Common myeloid progenitor, CD34-positive (primary cell): ENCODE data around the gene QRFP.
A peak's percentile ranks its signal among the peaks of the same experiment; 100 is the strongest.

ENCODE experiments used
- CTCF ChIA-PET: fragments of 350-600 bp; sonication (Branson Sonifier 250); formaldehyde crosslinking; loops from one replicate; lab custom pipeline; 2021; ENCODE audit warnings: antibody characterized with exemption; lab: Charles Lee
- POLR2A ChIA-PET: fragments of 350-600 bp; sonication (Branson Sonifier 250); formaldehyde crosslinking; loops from one replicate; lab custom pipeline; 2021; ENCODE audit warnings: antibody characterized with exemption; lab: Charles Lee
- DNase-seq, 3 donors: peaks; one replicate each; pipeline versions ENCODE4 v3.0.0 to v3.0.0-alpha.2; 2013
- H3K27ac ChIP-seq, 2 experiments: 1 replicate in 1 of 2; 2 replicates in 1 of 2; pipeline ENCODE4 v1.7.0; 2013; ENCODE audit warnings: inconsistent platforms in 2 of 2, low read length in 2 of 2, mild to moderate bottlenecking in 2 of 2, low read depth in 1 of 2, moderate library complexity in 1 of 2; ENCODE audit not compliant: severe bottlenecking in 2 of 2, insufficient read depth in 1 of 2, poor library complexity in 1 of 2
- H3K27me3 ChIP-seq, 5 experiments: replicated peaks in 2 of 5; 1 replicate in 3 of 5; 2 replicates in 2 of 5; pipeline versions ENCODE4 v1.6.1 to v1.7.0; 2013; ENCODE audit warnings: low read length in 4 of 5, mild to moderate bottlenecking in 2 of 5, moderate library complexity in 2 of 5, inconsistent platforms in 1 of 5; ENCODE audit not compliant: insufficient read depth in 5 of 5, control insufficient read depth in 4 of 5
- H3K36me3 ChIP-seq, 4 experiments: 1 replicate in 2 of 4; 2 replicates in 2 of 4; pipeline versions ENCODE4 v1.6.1 to v1.7.0; 2013; ENCODE audit warnings: low read length in 3 of 4, control low read depth in 1 of 4, mild to moderate bottlenecking in 1 of 4; ENCODE audit not compliant: control insufficient read depth in 4 of 4, insufficient read depth in 4 of 4
- H3K4me1 ChIP-seq, 4 experiments: 1 replicate in 3 of 4; 2 replicates in 1 of 4; pipeline versions ENCODE4 v1.6.1 to v1.7.1; 2013; ENCODE audit warnings: low read length in 3 of 4, mild to moderate bottlenecking in 3 of 4, control low read depth in 1 of 4, inconsistent platforms in 1 of 4, moderate library complexity in 1 of 4; ENCODE audit not compliant: control insufficient read depth in 4 of 4, insufficient read depth in 4 of 4; ENCODE audit errors: control extremely low read depth in 1 of 4
- H3K4me3 ChIP-seq, 7 experiments: 1 replicate in 4 of 7; 2 replicates in 3 of 7; pipeline versions ENCODE4 v1.5.1 to v1.7.0; 2013; ENCODE audit warnings: mild to moderate bottlenecking in 7 of 7, low read length in 6 of 7, moderate library complexity in 6 of 7, inconsistent platforms in 2 of 7, low read depth in 2 of 7, control low read depth in 1 of 7; ENCODE audit not compliant: insufficient read depth in 4 of 7, control insufficient read depth in 1 of 7; ENCODE audit errors: extremely low read depth in 1 of 7
- H3K9me3 ChIP-seq, 5 experiments: 1 replicate in 4 of 5; 2 replicates in 1 of 5; pipeline versions ENCODE4 v1.6.1 to v1.7.1; 2013; ENCODE audit warnings: low read length in 4 of 5, mild to moderate bottlenecking in 2 of 5, inconsistent platforms in 1 of 5, low read depth in 1 of 5, moderate library complexity in 1 of 5; ENCODE audit not compliant: control insufficient read depth in 4 of 5, insufficient read depth in 2 of 5; ENCODE audit errors: control extremely low read depth in 1 of 5
- WGBS: methylation state at CpG from one replicate; pipeline ENCODE4 v1.1.5; 2013; ENCODE audit not compliant: insufficient coverage; 5-methylcytosine and 5-hydroxymethylcytosine counted together

QRFP gene

DNA sequence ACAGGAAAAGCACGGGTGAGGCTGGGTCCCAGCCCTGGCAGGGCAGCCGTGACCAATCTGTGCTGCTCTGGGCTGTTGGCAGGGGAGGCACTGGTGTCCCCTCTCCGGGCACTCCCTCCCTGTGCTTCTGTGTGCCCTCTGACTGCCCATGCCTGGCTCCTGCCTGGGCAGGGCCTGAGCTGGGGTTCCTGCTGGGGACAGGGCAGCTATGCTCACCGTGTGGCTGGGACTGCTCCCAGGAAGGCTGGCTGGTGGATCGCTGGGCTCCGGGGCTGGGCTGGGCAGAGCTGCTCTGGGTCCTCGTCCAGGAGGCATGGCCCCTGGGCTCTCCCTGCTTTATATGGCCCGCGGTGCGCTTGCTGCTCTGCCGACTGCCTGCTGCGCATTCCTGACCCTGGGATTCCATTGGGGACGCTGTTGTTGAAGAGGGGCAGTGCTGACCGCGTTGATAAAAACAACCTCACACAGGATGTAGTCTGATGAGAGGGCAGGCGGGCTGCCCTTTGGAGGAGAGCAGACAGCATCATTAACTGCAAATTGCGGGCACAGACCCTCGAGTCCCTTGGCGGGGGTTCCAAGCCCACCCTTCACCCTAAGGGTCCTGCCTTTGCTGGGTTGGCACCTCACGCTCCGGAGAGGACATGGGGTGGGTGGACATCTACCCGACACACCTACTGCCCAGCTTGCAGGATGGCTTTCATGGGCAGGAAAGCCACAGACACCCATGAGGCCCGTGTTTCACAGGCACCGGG lies 955 bp downstream of the QRFP start:
- H3K4me3 ChIP-seq: no peak overlapping the region
- no peak for DNase-seq
- H3K4me1 ChIP-seq: peaks cover 0 to 17% (median 12%) of the 10 kb centered on the region in 4 experiments
- no peak overlapping the region for H3K27ac ChIP-seq
- H3K36me3 ChIP-seq: peaks cover 0 to 12% (median 3%) of the 10 kb centered on the region in 4 experiments
- ChIA-PET CTCF (no interaction called here), POLR2A (no interaction called here)
- peaks cover 0 to 3% (median 0%) of the 10 kb centered on the region in 5 experiments for H3K27me3 ChIP-seq
- 98% methylated on average over 24 of the region's 24 CpGs for WGBS
- no peaks in the 10 kb centered on the region for H3K9me3 ChIP-seq

DNA sequence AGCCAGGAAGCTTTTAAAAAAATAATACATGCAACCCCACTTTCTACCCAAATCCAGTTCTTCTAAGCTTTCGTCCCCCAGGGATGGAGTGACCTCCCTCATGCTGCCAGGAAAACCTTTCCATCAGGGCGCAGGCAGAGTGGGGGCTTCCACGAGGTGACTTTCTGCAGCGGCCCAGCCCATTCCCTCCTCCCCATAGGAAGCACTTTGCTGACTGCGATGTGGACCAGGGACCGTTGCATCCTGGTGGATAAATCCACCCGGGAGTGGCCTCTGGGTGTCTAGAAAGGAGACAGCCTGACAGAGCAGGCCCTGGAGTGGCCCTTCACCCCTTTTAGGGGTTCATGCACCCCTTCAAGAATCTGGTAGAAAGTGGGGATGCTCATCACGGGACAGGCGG lies 1.6 kb downstream of the QRFP start:
- Histone ChIP-seq H3K4me3 (no peak overlapping the region), H3K4me1 (peaks cover 0 to 17% (median 12%) of the 10 kb centered on the region in 4 experiments), H3K27me3 (no peaks in the 10 kb centered on the region), H3K9me3 (no peaks in the 10 kb centered on the region), H3K36me3 (peaks cover 0 to 18% (median 5%) of the 10 kb centered on the region in 4 experiments), H3K27ac (no peak overlapping the region)
- no peak for DNase-seq
- CTCF ChIA-PET: interaction anchor here (1.1 kb wide), 1 partner anchor 28 kb away, joined by 3 read pairs; no protein-coding TSS in a partner anchor
- WGBS: 93% methylated on average over 9 of the region's 9 CpGs
- POLR2A ChIA-PET: no interaction called here

GRCh38 chr9:130894546-130894945 lies 2.1 kb downstream of the QRFP start:
- Histone ChIP-seq H3K4me3 (no peak overlapping the region), H3K9me3 (no peaks in the 10 kb centered on the region), H3K36me3 (peaks cover 0 to 21% (median 7%) of the 10 kb centered on the region in 4 experiments), H3K4me1 (peaks cover 0 to 17% (median 12%) of the 10 kb centered on the region in 4 experiments), H3K27me3 (no peaks in the 10 kb centered on the region), H3K27ac (no peak overlapping the region)
- peak in 1 of 3 donors; percentile 4 for DNase-seq
- 98% methylated on average over 7 of the region's 7 CpGs for WGBS
- CTCF ChIA-PET: interaction anchor here (1.1 to 3.7 kb wide), 2 partner anchors 28 to 104 kb away, joined by 3 to 17 read pairs; no protein-coding TSS in a partner anchor
- POLR2A ChIA-PET: no interaction called here

- H3K4me1 ChIP-seq: peaks cover 0 to 17% (median 12%) of the 10 kb centered on the region in 4 experiments
- 41% methylated on average over 19 of the region's 34 CpGs for WGBS
- H3K36me3 ChIP-seq: peaks cover 0 to 25% (median 8%) of the 10 kb centered on the region in 4 experiments
- H3K9me3 ChIP-seq: no peaks in the 10 kb centered on the region
- H3K27me3 ChIP-seq: no peaks in the 10 kb centered on the region
- POLR2A ChIA-PET: no interaction called here
- peak overlapping the region in 5 of 7 experiments; percentile 12 to 59 (median 56) for H3K4me3 ChIP-seq
- peak; percentile 48 to 87 (median 78) for DNase-seq
- no peak overlapping the region for H3K27ac ChIP-seq
- CTCF ChIA-PET: interaction anchor here (0.7 to 3.7 kb wide), 5 partner anchors 16 to 1924 kb away, joined by 3 to 17 read pairs (median 3); no protein-coding TSS in a partner anchor
These were observed 3.1 kb downstream of the QRFP start for GRCh38 chr9:130893341-130894101.

DNA sequence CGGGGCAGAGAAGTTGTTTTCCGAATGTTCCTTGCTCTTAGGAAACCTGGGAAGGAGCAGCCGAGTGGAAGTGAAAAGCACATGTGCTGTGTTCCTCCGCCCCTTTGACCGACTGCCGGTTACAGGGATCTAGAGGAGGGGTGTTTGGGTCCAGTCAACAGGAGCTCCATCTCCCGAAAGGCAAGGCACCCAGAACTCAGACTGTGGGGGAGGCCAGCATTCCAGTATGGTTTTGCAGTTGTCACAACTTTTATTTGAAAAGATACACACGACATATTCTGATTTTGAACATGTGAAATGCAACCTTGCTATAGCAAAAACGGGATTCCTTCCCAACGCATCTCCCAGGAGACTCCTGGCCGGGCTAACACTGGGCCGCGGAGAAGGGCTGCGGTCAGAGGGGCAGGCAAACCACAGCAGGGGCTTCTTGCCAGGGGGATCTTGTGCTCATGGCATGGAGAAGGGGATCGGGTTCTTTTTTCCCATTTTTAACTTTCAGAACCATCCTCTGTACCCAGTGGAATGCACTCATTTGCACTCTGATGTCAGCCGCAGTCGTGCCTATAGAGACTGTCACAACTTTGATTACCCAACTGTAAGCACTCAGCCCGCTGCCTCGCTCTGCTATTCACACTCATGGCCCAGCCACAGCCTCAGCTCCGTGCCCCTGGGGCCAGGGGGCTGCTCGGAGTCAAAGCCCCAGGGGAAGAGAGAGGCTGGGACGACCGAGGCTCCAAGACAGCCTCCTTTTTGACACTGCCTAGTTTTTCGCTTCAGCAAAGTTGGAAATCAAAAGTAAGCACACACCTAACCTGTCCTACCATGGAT lies 3.9 kb downstream of the QRFP start:
- no peak for DNase-seq
- POLR2A ChIA-PET: no interaction called here
- Histone ChIP-seq H3K27me3 (no peaks in the 10 kb centered on the region), H3K27ac (no peak overlapping the region), H3K36me3 (peaks cover 2 to 30% (median 13%) of the 10 kb centered on the region in 4 experiments), H3K9me3 (no peaks in the 10 kb centered on the region), H3K4me1 (peaks cover 0 to 17% (median 12%) of the 10 kb centered on the region in 4 experiments), H3K4me3 (peak overlapping the region in 2 of 7 experiments; percentile 22 to 57)
- CTCF ChIA-PET: interaction anchor here (1.0 to 3.7 kb wide), 4 partner anchors 16 to 106 kb away, joined by 3 to 17 read pairs (median 3); no protein-coding TSS in a partner anchor
- 98% methylated on average over 22 of the region's 24 CpGs for WGBS

DNA sequence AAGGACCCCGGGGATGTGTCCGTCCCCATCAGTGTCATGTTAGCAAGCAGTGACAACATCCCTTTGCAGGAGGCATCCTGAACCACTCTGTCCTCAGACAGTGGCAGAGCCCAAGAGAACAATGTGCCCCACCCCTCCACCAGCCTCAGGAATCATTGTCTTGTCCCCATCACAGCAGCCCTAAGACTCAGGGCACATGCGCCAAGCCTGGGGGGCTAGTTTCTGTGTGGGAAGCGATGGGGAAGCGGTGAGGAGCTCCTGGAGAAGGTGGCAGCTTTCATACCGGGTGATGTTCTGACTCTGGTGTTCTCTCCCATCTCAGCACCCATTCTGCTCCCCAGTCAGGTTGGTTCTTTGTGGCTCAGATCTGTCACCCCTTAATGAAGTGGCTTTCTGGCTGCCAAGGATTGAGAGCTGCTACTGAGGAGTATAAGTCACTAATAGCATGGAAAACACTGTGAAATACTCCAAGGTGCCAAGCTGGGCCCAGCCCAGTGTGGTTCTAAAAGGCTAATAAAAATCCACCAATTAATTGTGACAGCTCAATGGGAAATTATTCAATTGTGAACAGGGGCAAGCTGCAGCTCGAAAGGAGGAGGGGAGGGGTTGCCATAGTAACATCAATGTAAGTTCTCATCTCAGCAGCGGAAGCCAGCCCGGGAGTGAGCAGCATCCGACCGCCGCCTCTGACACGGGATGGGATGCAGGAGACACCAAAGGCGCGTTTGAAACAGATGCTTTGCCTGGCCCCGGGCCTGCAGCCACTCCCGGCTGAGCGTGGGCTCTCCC lies 4.7 kb downstream of the QRFP start:
- H3K36me3 ChIP-seq: peaks cover 2 to 37% (median 18%) of the 10 kb centered on the region in 4 experiments
- ChIA-PET POLR2A (no interaction called here), CTCF (interaction anchor here (3.7 kb wide), 1 partner anchor 106 kb away, joined by 17 read pairs; no protein-coding TSS in a partner anchor)
- DNase-seq: no peak
- peaks cover 0 to 17% (median 12%) of the 10 kb centered on the region in 4 experiments for H3K4me1 ChIP-seq
- H3K27me3 ChIP-seq: no peaks in the 10 kb centered on the region
- no peak overlapping the region for H3K27ac ChIP-seq
- 96% methylated on average over 15 of the region's 18 CpGs for whole genome bisulfite sequencing
- no peaks in the 10 kb centered on the region for H3K9me3 ChIP-seq
- no peak overlapping the region for H3K4me3 ChIP-seq
